Karpas-422 (cell line): ENCODE data around the gene VSTM4. TPM values are rescaled to one million over a fixed set of nuclear protein-coding genes. Genes with fewer than 3 reads are reported as not detected.

Source experiments
- DNase-seq: peaks from one replicate; pipeline ENCODE4 v3.0.0-alpha.2; 2015
- H2AFZ ChIP-seq: fragments of 200-600 bp; sonication (generic); 2 replicates; pipeline ENCODE4 v1.6.1; 2014; ENCODE audit warnings: antibody characterized with exemption, low read length, mixed read lengths
- H3K27ac ChIP-seq: fragments of 200-600 bp; sonication (generic); 2 replicates; pipeline ENCODE4 v1.5.1; 2014; ENCODE audit warnings: mild to moderate bottlenecking, low read length, moderate library complexity
- H3K27me3 ChIP-seq: fragments of 200-600 bp; sonication (generic); 2 replicates; pipeline ENCODE4 v1.6.1; 2014; ENCODE audit warnings: low read length, mixed read lengths
- H3K36me3 ChIP-seq: fragments of 200-600 bp; sonication (generic); 2 replicates; pipeline ENCODE4 v1.6.1; 2014; ENCODE audit warnings: low read length, mixed read lengths; ENCODE audit not compliant: insufficient read depth
- H3K4me1 ChIP-seq: fragments of 200-600 bp; sonication (generic); 2 replicates; pipeline ENCODE4 v1.6.1; 2014; ENCODE audit warnings: mild to moderate bottlenecking, low read length, mixed read lengths
- H3K4me2 ChIP-seq: fragments of 200-600 bp; sonication (generic); 2 replicates; pipeline ENCODE4 v1.6.1; 2014; ENCODE audit warnings: low read length, low read depth, mild to moderate bottlenecking; ENCODE audit not compliant: poor library complexity, severe bottlenecking
- H3K4me3 ChIP-seq: fragments of 200-600 bp; sonication (generic); 2 replicates; pipeline ENCODE4 v1.5.1; 2014; ENCODE audit warnings: mild to moderate bottlenecking, antibody characterized with exemption, low read length, mixed read lengths
- H3K79me2 ChIP-seq: fragments of 200-600 bp; sonication (generic); 2 replicates; pipeline ENCODE4 v1.6.1; 2014; ENCODE audit warnings: mild to moderate bottlenecking, low read length, mixed read lengths
- H3K9ac ChIP-seq: fragments of 200-600 bp; sonication (generic); 2 replicates; pipeline ENCODE4 v1.6.0; 2014; ENCODE audit warnings: low read length
- H3K9me2 ChIP-seq: fragments of 200-600 bp; sonication (generic), shearing (Covaris generic); replicated peaks from 2 replicates; pipeline ENCODE4 v1.6.0; 2014; ENCODE audit warnings: mild to moderate bottlenecking, low read length, moderate library complexity; ENCODE audit not compliant: insufficient read depth
- H3K9me3 ChIP-seq: fragments of 300-700, 200-600 bp; sonication (generic); 2 replicates; pipeline ENCODE4 v1.6.1; 2014; ENCODE audit warnings: low read length, mixed read lengths
- H4K20me1 ChIP-seq: fragments of 200-600 bp; sonication (generic); 2 replicates; pipeline ENCODE4 v1.6.1; 2014; ENCODE audit warnings: mild to moderate bottlenecking, antibody characterized with exemption, low read length, low read depth; ENCODE audit not compliant: insufficient read depth
- total RNA-seq: library from RNA; depleted of rRNA; stranded (reverse); fragments of >200 nt; shearing (Covaris generic); gene quantifications from 2 replicates; pipeline ENCODE4 v1.2.3, GENCODE V29; 2014; ENCODE audit warnings: low replicate concordance

The VSTM4 gene
- total RNA-seq, 1 experiment from 2014 or later = not detected

DNA sequence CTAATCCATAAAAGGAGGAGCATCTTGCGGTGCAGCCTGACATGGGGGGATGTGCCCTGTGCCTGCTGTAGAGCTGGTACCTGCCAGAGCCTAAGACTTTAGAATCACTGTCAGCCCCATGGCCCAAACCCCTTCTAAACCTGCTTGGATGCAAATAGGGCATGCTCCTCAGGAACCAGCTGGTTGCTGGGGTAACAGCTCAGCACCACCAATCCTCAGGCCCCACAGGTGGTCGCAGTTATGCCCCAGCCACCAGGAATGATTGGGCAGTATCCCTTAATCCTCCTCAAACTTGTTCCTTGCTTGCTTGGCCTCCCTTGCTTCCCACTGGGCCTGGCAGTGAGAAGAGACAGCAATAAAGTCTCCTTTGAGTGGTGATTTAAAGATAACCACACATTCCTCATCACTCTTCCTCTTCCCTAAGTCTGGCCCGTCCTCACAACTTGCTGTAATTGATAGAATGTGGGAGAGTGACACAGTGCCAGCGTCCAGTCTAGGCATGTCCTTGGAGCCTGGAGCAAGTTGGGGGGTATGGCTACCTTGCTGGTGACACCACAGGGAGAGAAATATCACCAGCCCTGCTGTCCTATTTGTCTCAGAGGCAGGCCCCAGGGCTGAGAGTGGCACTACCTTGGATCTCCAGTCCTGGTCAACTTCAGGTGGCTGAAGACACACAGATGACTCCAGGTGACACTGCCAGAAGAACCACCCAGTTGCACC is 43.0 kb downstream of the VSTM4 start:
- Histone ChIP-seq H4K20me1 (no peaks in the 10 kb centered on the region), H3K9me2 (no peaks in the 10 kb centered on the region), H3K4me2 (no peak overlapping the region), H3K9ac (no peak overlapping the region), H3K27me3 (no peaks in the 10 kb centered on the region), H3K27ac (no peak overlapping the region), H3K79me2 (no peaks in the 10 kb centered on the region), H3K4me3 (no peak overlapping the region), H3K9me3 (no peaks in the 10 kb centered on the region), H2AFZ (no peak overlapping the region), H3K36me3 (no peaks in the 10 kb centered on the region), H3K4me1 (no peaks in the 10 kb centered on the region)
- DNase-seq = no peak

GRCh38 chr10:49071160-49071761 is 44.1 kb downstream of the VSTM4 start:
- Histone ChIP-seq H3K27me3 (no peaks in the 10 kb centered on the region), H3K9ac (no peak overlapping the region), H4K20me1 (no peaks in the 10 kb centered on the region), H3K4me2 (no peak overlapping the region), H3K36me3 (no peaks in the 10 kb centered on the region), H3K9me2 (no peaks in the 10 kb centered on the region), H2AFZ (no peak overlapping the region), H3K79me2 (no peaks in the 10 kb centered on the region), H3K27ac (no peak overlapping the region), H3K9me3 (no peaks in the 10 kb centered on the region), H3K4me3 (no peak overlapping the region), H3K4me1 (no peaks in the 10 kb centered on the region)
- DNase-seq = no peak

GRCh38 chr10:49070701-49071100 is 44.6 kb downstream of the VSTM4 start:
- DNase-seq = no peak
- H4K20me1 ChIP-seq = no peaks in the 10 kb centered on the region

DNA sequence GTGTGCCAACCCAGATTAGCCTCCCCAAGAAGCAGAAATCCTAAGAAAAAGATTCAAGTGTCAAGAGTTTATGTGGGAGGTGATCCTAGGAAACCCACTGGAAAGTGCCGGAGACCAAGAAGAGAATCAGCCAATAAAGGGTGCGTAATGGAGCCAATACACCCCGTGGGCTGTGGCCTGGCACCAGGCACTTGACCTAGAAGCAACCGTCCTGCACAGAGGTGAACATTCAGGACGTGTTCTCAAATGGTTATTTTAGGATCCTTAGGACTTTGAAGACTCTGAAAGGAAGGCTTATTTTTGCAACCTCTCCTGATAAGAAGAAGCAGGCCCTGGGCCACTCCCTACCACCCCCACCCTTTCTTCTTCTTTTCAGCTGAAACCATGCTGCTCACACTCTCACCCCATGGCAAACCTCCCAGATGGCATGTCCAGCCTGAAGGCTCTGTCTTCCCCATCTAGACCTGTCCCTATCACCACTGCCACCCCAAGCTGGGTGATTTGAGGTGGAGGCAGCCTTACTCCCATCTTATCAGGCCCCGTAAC is 46.6 kb downstream of the VSTM4 start:
- Histone ChIP-seq H3K27ac (no peak overlapping the region), H3K36me3 (no peaks in the 10 kb centered on the region), H3K79me2 (no peaks in the 10 kb centered on the region), H3K4me1 (no peaks in the 10 kb centered on the region), H4K20me1 (no peaks in the 10 kb centered on the region), H3K9me3 (no peaks in the 10 kb centered on the region), H3K4me2 (no peak overlapping the region), H3K4me3 (no peak overlapping the region), H3K27me3 (no peaks in the 10 kb centered on the region), H2AFZ (no peak overlapping the region), H3K9me2 (no peaks in the 10 kb centered on the region), H3K9ac (no peak overlapping the region)
- no peak for DNase-seq

More at GRCh38 chr10:49070701-49071100, 44.6 kb downstream of the VSTM4 start:
- Histone ChIP-seq H3K36me3 (no peaks in the 10 kb centered on the region), H3K9ac (no peak overlapping the region), H3K9me3 (no peaks in the 10 kb centered on the region), H3K4me3 (no peak overlapping the region), H3K4me2 (no peak overlapping the region), H3K27me3 (no peaks in the 10 kb centered on the region), H3K4me1 (no peaks in the 10 kb centered on the region), H2AFZ (no peak overlapping the region), H3K79me2 (no peaks in the 10 kb centered on the region), H3K9me2 (no peaks in the 10 kb centered on the region), H3K27ac (no peak overlapping the region)

- no peak overlapping the region for H2AFZ ChIP-seq
- H3K9ac ChIP-seq = no peak overlapping the region
- DNase-seq = no peak
- H3K36me3 ChIP-seq = no peaks in the 10 kb centered on the region
- H3K4me2 ChIP-seq = no peak overlapping the region
- no peak overlapping the region for H3K27ac ChIP-seq
- H3K27me3 ChIP-seq = no peaks in the 10 kb centered on the region
- H3K4me1 ChIP-seq = no peaks in the 10 kb centered on the region
- no peaks in the 10 kb centered on the region for H3K79me2 ChIP-seq
- H3K9me2 ChIP-seq = no peaks in the 10 kb centered on the region
- no peaks in the 10 kb centered on the region for H4K20me1 ChIP-seq
- no peaks in the 10 kb centered on the region for H3K9me3 ChIP-seq
- H3K4me3 ChIP-seq = no peak overlapping the region
Observed at GRCh38 chr10:49068209-49068608, 47.1 kb downstream of the VSTM4 start.

GRCh38 chr10:49066944-49067730 is 48.2 kb downstream of the VSTM4 start:
- Histone ChIP-seq H3K4me3 (no peak overlapping the region), H3K36me3 (no peaks in the 10 kb centered on the region), H3K79me2 (no peaks in the 10 kb centered on the region), H3K27ac (no peak overlapping the region), H3K9me2 (no peaks in the 10 kb centered on the region), H2AFZ (no peak overlapping the region), H3K4me1 (no peaks in the 10 kb centered on the region), H3K4me2 (no peak overlapping the region), H4K20me1 (no peaks in the 10 kb centered on the region), H3K9me3 (no peaks in the 10 kb centered on the region), H3K9ac (no peak overlapping the region), H3K27me3 (no peaks in the 10 kb centered on the region)
- no peak for DNase-seq

- Histone ChIP-seq H2AFZ (no peak overlapping the region), H3K27me3 (no peaks in the 10 kb centered on the region; the same call in 1 of the 2 replicates)
- no peak for DNase-seq
Observed at GRCh38 chr10:49062229-49062628, 53.1 kb downstream of the VSTM4 start.

GRCh38 chr10:49061667-49062066 is 53.7 kb downstream of the VSTM4 start:
- H3K9me2 ChIP-seq = no peaks in the 10 kb centered on the region
- DNase-seq = no peak
- H3K9ac ChIP-seq = no peak overlapping the region
- no peak overlapping the region for H2AFZ ChIP-seq
- H3K9me3 ChIP-seq = no peaks in the 10 kb centered on the region
- no peak overlapping the region for H3K4me2 ChIP-seq
- no peaks in the 10 kb centered on the region for H3K4me1 ChIP-seq
- H3K27ac ChIP-seq = no peak overlapping the region
- no peak overlapping the region for H3K4me3 ChIP-seq
- no peaks in the 10 kb centered on the region for H3K36me3 ChIP-seq
- H3K27me3 ChIP-seq = no peaks in the 10 kb centered on the region; the same call in 1 of the 2 replicates
- no peaks in the 10 kb centered on the region for H3K79me2 ChIP-seq
- H4K20me1 ChIP-seq = no peaks in the 10 kb centered on the region

More at GRCh38 chr10:49062229-49062628, 53.1 kb downstream of the VSTM4 start:
- Histone ChIP-seq H3K4me2 (no peak overlapping the region), H3K4me1 (no peaks in the 10 kb centered on the region), H3K9me2 (no peaks in the 10 kb centered on the region), H3K4me3 (no peak overlapping the region), H4K20me1 (no peaks in the 10 kb centered on the region), H3K27ac (no peak overlapping the region), H3K9me3 (no peaks in the 10 kb centered on the region), H3K9ac (no peak overlapping the region), H3K36me3 (no peaks in the 10 kb centered on the region), H3K79me2 (no peaks in the 10 kb centered on the region)
